K562 (cell line): ENCODE data around the gene LIPT2. TPM values are rescaled to one million over a fixed set of nuclear protein-coding genes. Genes with fewer than 3 reads are reported as not detected.

ENCODE experiments used
- ATAC-seq: fragments of 200-7000 bp; cut with Tn5 transposase; 3 replicates; pipeline ENCODE4 v1.9.1; 2020; ENCODE audit warnings: moderate library complexity
- BruUV-seq: library from RNA; stranded (reverse); fragments of 400-500 nt; replicated peaks from 2 replicates; lab custom pipeline; 2021; lab: Mats Ljungman, UMichigan
- CTCF ChIA-PET: fragments of 300-600 bp; formaldehyde crosslinking; extraction: SDS; loops from one replicate; lab custom pipeline; 2021; ENCODE audit warnings: low intra/inter-chr PET ratio; lab: Yijun Ruan, JAX
- POLR2A ChIA-PET: fragments of 300-600, 350-650 bp; sonication (Branson Sonifier 250); formaldehyde crosslinking; extraction: SDS; loops from one replicate; lab custom pipeline; 2021; ENCODE audit warnings: antibody characterized with exemption, inconsistent platforms; lab: Yijun Ruan, JAX
- DNase-seq, 4 experiments: peaks; one replicate each; pipeline versions ENCODE4 v3.0.0 to v3.0.0-alpha.2; 2011 to 2018; ENCODE audit warnings: low spot score in 3 of 4, mixed read lengths in 3 of 4; ENCODE audit errors: extremely low read depth in 1 of 4
- FAIRE-seq: peaks from 2 replicates; lab custom pipeline; 2011; peaks lifted over from hg19 to GRCh38; lab: Jason Lieb, UNC
- H2AFZ ChIP-seq: 2 replicates; pipeline ENCODE4 v1.6.0; 2011; ENCODE audit warnings: low read depth, low read length, control low read depth, inconsistent platforms
- H3K27ac ChIP-seq: fragments of 200-600 bp; 3 replicates; pipeline ENCODE4 v1.8.0; 2011; ENCODE audit warnings: low read depth, mild to moderate bottlenecking, control low read depth, inconsistent platforms, low read length, moderate library complexity, mixed read lengths; ENCODE audit errors: extremely low read depth
- H3K27me3 ChIP-seq, 2 experiments: fragments of 300-600 bp in 1 of 2; 2 replicates in 1 of 2; 3 replicates in 1 of 2; pipeline versions ENCODE4 v1.6.0 to v1.8.0; 2011; ENCODE audit warnings: inconsistent platforms in 2 of 2, low read length in 2 of 2, mild to moderate bottlenecking in 1 of 2, mixed read lengths in 1 of 2, moderate library complexity in 1 of 2; ENCODE audit not compliant: control insufficient read depth in 2 of 2, insufficient read depth in 2 of 2
- H3K36me3 ChIP-seq: fragments of 300-600 bp; 3 replicates; pipeline ENCODE4 v1.8.0; 2011; ENCODE audit warnings: mild to moderate bottlenecking, low read length, inconsistent platforms; ENCODE audit not compliant: control insufficient read depth, insufficient read depth
- H3K4me1 ChIP-seq, 2 experiments: fragments of 200-600 bp in 1 of 2; replicated peaks in 1 of 2; 2 replicates in 1 of 2; 3 replicates in 1 of 2; pipeline versions ENCODE4 v1.5.1 to v1.8.0; 2011; ENCODE audit warnings: inconsistent platforms in 2 of 2, low read length in 2 of 2, mild to moderate bottlenecking in 1 of 2, mixed read lengths in 1 of 2, moderate library complexity in 1 of 2; ENCODE audit not compliant: control insufficient read depth in 2 of 2, insufficient read depth in 2 of 2
- H3K4me2 ChIP-seq: 2 replicates; pipeline ENCODE4 v1.6.1; 2011; ENCODE audit warnings: low read length, control low read depth, inconsistent platforms, mixed read lengths; ENCODE audit not compliant: insufficient read depth
- H3K4me3 ChIP-seq: fragments of 200-600 bp; sonication (generic), shearing (Covaris generic); 2 replicates; pipeline ENCODE4 v1.5.1; 2016; ENCODE audit warnings: control low read depth, inconsistent platforms
- H3K79me2 ChIP-seq: fragments of 200-600 bp; 3 replicates; pipeline ENCODE4 v1.8.0; 2011; ENCODE audit warnings: low read length, inconsistent platforms; ENCODE audit not compliant: control insufficient read depth, insufficient read depth
- H3K9ac ChIP-seq, 2 experiments: 2 replicates each; pipeline versions ENCODE4 v1.6.0 to v1.6.1; 2011; ENCODE audit warnings: low read depth in 2 of 2, low read length in 2 of 2, control low read depth in 1 of 2, inconsistent platforms in 1 of 2, mild to moderate bottlenecking in 1 of 2, mixed read lengths in 1 of 2; ENCODE audit not compliant: insufficient read depth in 1 of 2
- H3K9me1 ChIP-seq: one replicate; pipeline ENCODE4 v1.6.0; 2011; ENCODE audit warnings: inconsistent platforms, mild to moderate bottlenecking, low read length, moderate library complexity; ENCODE audit not compliant: control insufficient read depth, insufficient read depth
- H3K9me3 ChIP-seq: replicated peaks from 2 replicates; pipeline ENCODE4 v1.5.1; 2011; ENCODE audit warnings: low read depth, low read length, inconsistent platforms; ENCODE audit not compliant: control insufficient read depth, insufficient read depth
- H4K20me1 ChIP-seq: replicated peaks from 2 replicates; pipeline ENCODE4 v1.6.1; 2011; ENCODE audit warnings: low read length, inconsistent platforms, mixed read lengths; ENCODE audit not compliant: control insufficient read depth, insufficient read depth
- FOSL1 ChIP-seq: fragments of 200-800 bp; sonication (Bioruptor generic); conservative IDR thresholded peaks from 2 replicates; pipeline ENCODE4 v1.6.1; 2016; ENCODE audit warnings: missing genetic modification characterization, missing compliant biosample characterization
- MEIS2 ChIP-seq: fragments of 450-650 bp; IDR thresholded peaks from 2 replicates; pipeline ENCODE4 v1.6.1; 2014; ENCODE audit warnings: mild to moderate bottlenecking; ENCODE audit not compliant: partially characterized antibody
- POLR2B ChIP-seq: fragments of 450-650 bp; IDR thresholded peaks from 2 replicates; pipeline ENCODE4 v1.6.1; 2018; ENCODE audit warnings: low read depth; ENCODE audit not compliant: partially characterized antibody
- SIN3A ChIP-seq, 2 experiments: fragments of 150-350 bp in 1 of 2; IDR thresholded peaks; 2 replicates each; pipeline ENCODE4 v1.6.1; 2011 to 2016; ENCODE audit warnings: borderline replicate concordance in 2 of 2, low read depth in 2 of 2, low read length in 2 of 2, mild to moderate bottlenecking in 2 of 2, moderate library complexity in 2 of 2; ENCODE audit not compliant: control insufficient read depth in 1 of 2
- ZNF124 ChIP-seq: sonication (generic); formaldehyde crosslinking; IDR thresholded peaks from 2 replicates; pipeline ENCODE4 v1.8.1; 2022; ENCODE audit warnings: missing genetic modification reagents
- WGBS: fragments of 100-300 bp; shearing (Covaris generic); methylation state at CpG from one replicate; pipeline ENCODE4 v1.1.6; 2016; ENCODE audit warnings: low coverage, mixed read lengths; ENCODE audit not compliant: insufficient coverage; ENCODE audit errors: missing lambda C conversion rate; 5-methylcytosine and 5-hydroxymethylcytosine counted together
- in situ Hi-C: fragments of 300-500 bp; cut with MboI; formaldehyde crosslinking; loops from 4 replicates; pipeline ENCODE4 v1.15.0; 2018; ENCODE audit warnings: inconsistent platforms, mixed read lengths
- intact Hi-C: fragments of 100-400 bp; cut with micrococcal nuclease; formaldehyde crosslinking; loops from 2 replicates; pipeline ENCODE4 v1.14.2; 2022
- polyA plus RNA-seq, 8 experiments: library from polyadenylated mRNA; depleted of rRNA in 4 of 8; stranded (reverse) in 5 of 8; unstranded in 3 of 8; fragments of >200 nt; fragmentation: Nextera tagmentation in 2 of 8; fragmentation: Illumina TruSeq in 1 of 8; extraction: Ambion mirVana in 2 of 8; extraction: Trizol in 1 of 8; gene quantifications; 2 replicates each; pipeline versions ENCODE4 v1.2.1 to v1.2.3, GENCODE V29; 2011 to 2014; ENCODE audit warnings: inconsistent platforms in 1 of 8, missing spikeins in 1 of 8
- total RNA-seq, 7 experiments: library from RNA; depleted of rRNA in 6 of 7; stranded (reverse); fragments of >200 nt in 6 of 7; fragmentation: Illumina TruSeq in 2 of 7; extraction: Trizol in 2 of 7; gene quantifications; 2 replicates each; pipeline versions ENCODE4 v1.2.1 to v1.2.3, GENCODE V29; 2011 to 2021; ENCODE audit warnings: low replicate concordance in 1 of 7

The LIPT2 gene
- total and polyA plus RNA-seq, 9 of the 15 experiments (the other 6 are each of a cell fraction or from before 2014, with no cell fraction given), result 1.00 to 5.2 (median 3.5) TPM

- H3K36me3 ChIP-seq, result no peaks in the 10 kb centered on the region
- no peak overlapping the region for H3K4me3 ChIP-seq
- H3K27ac ChIP-seq, result no peak overlapping the region
- no peak overlapping the region for H3K4me2 ChIP-seq
- DNase-seq, result no peak
- no TSS peak for BruUV-seq
- POLR2A ChIA-PET, result interaction anchor here (0.6 kb wide), 1 partner anchor 14 kb away, joined by 3 read pairs; no protein-coding TSS in a partner anchor
- intact Hi-C loops, result no loop called here
- no peaks in the 10 kb centered on the region; a peak in 1 of 5 replicates for H3K27me3 ChIP-seq
- no peak for FAIRE-seq
- H3K9me3 ChIP-seq, result no peaks in the 10 kb centered on the region
- H3K9me1 ChIP-seq, result no peaks in the 10 kb centered on the region
- no peak overlapping the region for H3K9ac ChIP-seq
- peaks cover 12 to 20% of the 10 kb centered on the region in 2 experiments for H3K4me1 ChIP-seq
- no peaks in the 10 kb centered on the region for H3K79me2 ChIP-seq
- ATAC-seq, result no peak
- in situ Hi-C loops, result no loop called here
- no peak overlapping the region for H2AFZ ChIP-seq
- TF ChIP-seq ZNF124 (CRISPR knock-in tag), result no peak
- TF ChIP-seq POLR2B, result no peak
- TF ChIP-seq FOSL1 (tag), result 0 out of 2 replicates have a peak, but pooled peaks have one; percentile 28
- peak; percentile 21 for TF ChIP-seq MEIS2
- TF ChIP-seq SIN3A (IDR thresholded peaks at IDR 0.05; ENCODE audit: borderline replicate concordance in 2 of 2, control insufficient read depth in 1 of 2, low read depth in 2 of 2, low read length in 2 of 2), result no peak
- no peaks in the 10 kb centered on the region for H4K20me1 ChIP-seq
- WGBS, result 14% methylated on average over 5 of the region's 5 CpGs
- CTCF ChIA-PET, result no interaction called here
Measured at GRCh38 chr11:74471668-74472429, 21.7 kb downstream of the LIPT2 start.
